GM18519 (cell line): ENCODE data around the gene SYT7.

Experiments used
- ATAC-seq: cut with Tn5 transposase; IDR thresholded peaks from one replicate; pipeline ENCODE4 v1.9.1; 2021; ENCODE audit warnings: mild to moderate bottlenecking, moderate library complexity; ENCODE audit not compliant: unreplicated experiment, low FRiP score

Gene SYT7

GRCh38 chr11:61609000-61609979, 28.4 kb upstream of the SYT7 start:
- no peak for ATAC-seq

GRCh38 chr11:61607920-61608599, 27.2 kb upstream of the SYT7 start:
- no peak for ATAC-seq

- no peak for ATAC-seq
Measured at GRCh38 chr11:61607426-61607825, 26.6 kb upstream of the SYT7 start.

GRCh38 chr11:61603667-61604066, 22.8 kb upstream of the SYT7 start:
- ATAC-seq: no peak

GRCh38 chr11:61602775-61603569, 22.1 kb upstream of the SYT7 start:
- no peak for ATAC-seq

GRCh38 chr11:61601512-61601911, 20.6 kb upstream of the SYT7 start:
- no peak for ATAC-seq

GRCh38 chr11:61599968-61600710, 19.3 kb upstream of the SYT7 start:
- ATAC-seq: no peak

- no peak for ATAC-seq
Measured at GRCh38 chr11:61598886-61599868, 18.3 kb upstream of the SYT7 start.

- no peak for ATAC-seq
Measured at GRCh38 chr11:61598374-61598773, 17.5 kb upstream of the SYT7 start.

GRCh38 chr11:61596990-61597389, 16.1 kb upstream of the SYT7 start:
- no peak for ATAC-seq

GRCh38 chr11:61596542-61596941, 15.7 kb upstream of the SYT7 start:
- ATAC-seq: no peak

- ATAC-seq: no peak
Measured at GRCh38 chr11:61594907-61595257, 14.0 kb upstream of the SYT7 start.

GRCh38 chr11:61593151-61593550, 12.3 kb upstream of the SYT7 start:
- no peak for ATAC-seq

- no peak for ATAC-seq
Measured at GRCh38 chr11:61592176-61592575, 11.3 kb upstream of the SYT7 start.

GRCh38 chr11:61589961-61590360, 9.1 kb upstream of the SYT7 start:
- ATAC-seq: no peak

GRCh38 chr11:61588728-61589191, 7.9 kb upstream of the SYT7 start:
- no peak for ATAC-seq

GRCh38 chr11:61587951-61588727, 7.3 kb upstream of the SYT7 start:
- ATAC-seq: no peak

GRCh38 chr11:61587541-61587941, 6.7 kb upstream of the SYT7 start:
- no peak for ATAC-seq
